Measurements from ENCODE around the gene ORAI3.
"Not testable (repeated sequence)": the region's sequence is repeated elsewhere in the genome, so short reads cannot be mapped to it uniquely, and the experiment has no call there.

Gene ORAI3

DNA sequence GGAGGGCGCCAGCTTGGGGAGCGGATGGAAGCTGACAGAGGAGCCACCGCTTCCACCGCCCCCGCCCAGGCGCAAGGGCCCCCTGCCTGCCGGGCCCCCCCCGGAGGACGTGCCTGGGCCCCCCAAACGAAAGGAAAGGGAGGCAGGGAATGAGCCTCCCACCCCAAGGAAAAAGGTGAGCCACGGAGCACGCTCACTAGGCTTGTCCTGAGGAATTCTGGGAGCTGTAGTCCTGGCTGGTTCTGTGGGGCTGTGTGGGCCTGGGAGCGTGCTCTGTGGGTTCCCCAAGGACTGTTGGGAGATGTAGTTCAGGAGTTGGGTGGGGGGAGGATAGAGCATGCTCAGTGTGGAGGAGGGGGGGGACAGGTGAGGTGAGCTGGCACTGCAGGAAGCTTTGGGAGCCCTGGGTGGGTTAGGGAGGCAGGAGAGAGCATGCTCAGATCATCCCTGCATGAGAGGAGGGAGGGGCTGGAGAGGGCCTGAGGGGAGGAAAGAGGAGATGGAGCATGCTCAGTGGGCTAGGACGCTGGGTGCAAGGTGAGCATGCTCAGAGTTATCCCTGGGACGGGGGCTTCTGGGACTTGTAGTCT lies 21.0 kb upstream of the ORAI3 start:
- TF ChIP-seq POLR2A (IDR thresholded peaks at IDR 0.05; ENCODE audit: low read depth, low read length), result no peak
- DNase-seq (ENCODE audit: insufficient read length, low spot score) (peak; percentile 73), FAIRE-seq (no peak)

DNA sequence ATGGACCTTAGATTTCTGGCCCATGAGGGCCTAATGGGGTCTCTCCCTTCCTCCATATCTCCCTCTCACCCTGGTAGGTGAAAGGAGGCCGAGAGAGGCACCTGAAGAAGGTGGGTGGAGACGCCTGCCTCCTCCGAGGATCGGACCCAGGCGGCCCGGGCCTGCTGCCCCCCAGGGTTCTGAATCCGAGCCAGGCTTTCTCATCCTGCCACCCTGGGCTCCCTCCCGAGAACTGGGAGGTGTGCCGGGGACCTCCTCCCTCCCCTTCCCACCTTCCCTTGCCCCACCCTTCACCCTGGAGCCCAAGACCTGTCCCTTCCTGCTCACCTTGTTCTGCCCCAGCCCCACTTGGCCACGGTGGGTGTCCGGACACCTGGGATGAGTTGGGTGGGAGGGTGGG lies 20.5 kb upstream of the ORAI3 start:
- DNase-seq (ENCODE audit: insufficient read length, low spot score), result no peak
- TF ChIP-seq POLR2A (IDR thresholded peaks at IDR 0.05; ENCODE audit: low read depth, low read length), result no peak
- FAIRE-seq, result no peak

DNA sequence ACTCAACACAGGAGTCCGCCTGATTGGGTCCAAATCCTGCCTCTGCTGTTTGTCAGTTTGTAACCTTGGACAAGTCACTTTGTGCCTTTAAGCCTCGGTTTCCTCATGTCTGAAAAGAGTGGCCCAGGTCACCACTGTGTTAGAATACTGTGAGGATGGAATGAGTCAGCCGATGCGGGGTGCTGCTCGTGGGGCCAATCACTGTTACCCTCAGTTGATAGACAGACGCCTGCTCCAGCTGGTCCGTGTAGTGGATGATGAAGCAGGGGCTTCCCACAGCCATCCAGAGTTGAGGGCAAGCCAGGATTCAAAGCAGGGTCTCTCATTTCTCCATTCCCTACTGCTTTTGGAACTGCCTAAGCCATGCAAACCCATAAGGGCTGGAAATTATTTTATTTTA lies 19.7 kb upstream of the ORAI3 start:
- FAIRE-seq, result no peak
- DNase-seq (ENCODE audit: insufficient read length, low spot score), result no peak
- TF ChIP-seq POLR2A (IDR thresholded peaks at IDR 0.05; ENCODE audit: low read depth, low read length), result no peak

DNA sequence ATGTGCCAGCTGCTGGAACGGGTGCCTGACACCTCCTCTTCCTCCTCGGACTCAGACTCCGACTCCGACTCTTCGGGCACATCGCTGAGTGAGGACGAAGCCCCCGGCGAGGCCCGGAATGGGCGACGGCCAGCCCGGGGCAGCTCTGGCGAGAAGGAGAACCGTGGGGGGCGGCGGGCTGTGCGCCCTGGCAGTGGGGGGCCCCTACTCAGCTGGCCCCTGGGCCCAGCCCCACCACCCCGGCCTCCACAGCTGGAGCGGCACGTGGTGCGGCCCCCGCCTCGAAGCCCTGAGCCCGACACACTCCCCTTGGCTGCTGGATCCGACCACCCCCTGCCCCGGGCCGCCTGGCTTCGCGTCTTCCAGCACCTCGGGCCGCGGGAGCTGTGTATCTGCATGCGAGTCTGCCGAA lies 18.7 kb upstream of the ORAI3 start:
- FAIRE-seq, result no peak

DNA sequence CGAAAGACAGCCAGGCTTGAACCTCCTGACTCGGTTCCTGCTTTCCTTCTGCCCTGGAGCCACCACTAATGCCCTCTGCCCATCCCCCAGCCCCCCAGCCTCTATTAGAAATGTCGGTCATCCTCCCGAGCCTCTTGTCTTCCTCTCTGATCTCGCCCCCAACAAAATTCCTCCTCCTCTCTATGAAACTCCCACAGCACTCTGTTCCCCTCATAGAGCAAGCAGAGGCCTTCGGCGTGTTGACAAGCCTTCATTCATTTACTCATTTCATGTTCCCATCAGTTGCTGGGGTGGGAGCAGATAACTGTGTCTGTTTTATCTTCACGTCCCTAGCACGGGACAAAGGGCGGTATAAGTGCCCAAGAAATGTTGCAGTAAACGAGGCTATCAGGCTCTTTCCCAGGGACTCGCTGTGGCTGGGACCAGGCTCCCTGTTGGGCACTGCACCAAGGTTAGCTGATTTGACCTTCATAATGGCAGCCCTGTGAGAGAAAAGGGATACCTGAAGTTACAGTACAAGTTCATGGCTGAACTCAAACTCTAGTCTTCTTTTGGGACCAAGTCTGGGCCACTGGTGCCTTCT lies 17.7 kb upstream of the ORAI3 start:
- no peak for TF ChIP-seq POLR2A (IDR thresholded peaks at IDR 0.05; ENCODE audit: low read depth, low read length)
- DNase-seq (ENCODE audit: insufficient read length, low spot score), result no peak
- FAIRE-seq, result no peak

More for the DNA sequence above, 18.7 kb upstream of the ORAI3 start:
- DNase-seq (ENCODE audit: insufficient read length, low spot score), result no peak
- TF ChIP-seq POLR2A (IDR thresholded peaks at IDR 0.05; ENCODE audit: low read depth, low read length), result no peak

DNA sequence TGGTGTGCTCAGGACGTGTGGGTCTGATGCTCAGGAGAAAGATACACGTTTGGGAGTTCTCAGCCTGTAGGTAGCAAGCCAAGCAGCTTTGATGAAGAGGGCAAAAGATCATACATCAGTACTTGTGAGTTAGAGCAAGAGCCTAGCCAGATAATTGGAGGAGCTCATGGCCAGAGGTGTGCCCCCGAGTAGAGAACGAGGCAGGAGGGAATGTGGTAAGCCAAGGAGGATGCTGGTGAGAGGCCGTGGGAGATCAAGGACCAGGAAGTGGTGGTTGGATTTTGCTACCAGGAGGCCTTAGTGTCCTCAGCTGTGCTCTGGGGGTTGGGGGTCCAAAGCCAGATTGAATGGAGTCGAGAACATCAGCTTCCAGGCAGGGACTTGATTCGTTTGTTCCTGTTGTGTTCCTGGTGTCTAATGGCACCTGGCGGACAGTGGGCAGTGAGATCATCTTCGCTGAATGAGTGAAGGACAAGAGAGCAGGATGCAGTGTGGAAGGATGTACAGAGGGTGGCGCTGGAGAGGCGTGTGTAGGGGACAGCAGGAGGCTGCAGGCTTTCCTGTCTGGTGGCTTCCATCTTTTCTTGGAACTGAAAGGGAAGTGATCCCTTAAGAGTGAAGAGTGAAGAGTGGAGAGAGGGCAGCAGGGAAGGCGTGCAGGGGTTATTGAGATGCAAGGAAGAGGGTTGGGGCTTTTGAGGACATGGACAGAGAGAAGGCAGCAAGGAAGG lies 13.9 kb upstream of the ORAI3 start:
- TF ChIP-seq POLR2A (IDR thresholded peaks at IDR 0.05; ENCODE audit: low read depth, low read length), result no peak
- DNase-seq (ENCODE audit: insufficient read length, low spot score) (peak; percentile 65), FAIRE-seq (no peak)

DNA sequence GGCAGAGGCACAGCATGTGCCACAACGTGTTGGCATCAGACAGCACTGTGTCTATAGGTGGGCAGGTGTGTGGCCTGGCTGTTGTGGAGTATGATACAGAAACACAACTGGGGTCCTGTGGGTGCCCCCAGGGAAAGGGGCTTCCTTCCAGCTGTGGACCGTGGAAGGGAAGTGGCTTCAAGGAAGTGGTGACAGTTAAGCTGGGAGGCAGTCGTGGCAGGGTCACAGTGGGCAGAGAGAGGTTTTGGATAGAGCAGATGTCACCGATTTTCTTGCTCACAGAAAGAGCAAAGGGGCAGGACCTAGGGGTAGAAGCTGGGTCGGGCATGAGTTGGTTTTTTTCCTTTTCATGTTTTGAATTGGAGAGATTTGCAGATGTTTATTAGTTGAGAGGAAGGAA lies 11.2 kb upstream of the ORAI3 start:
- no peak for TF ChIP-seq POLR2A (IDR thresholded peaks at IDR 0.05; ENCODE audit: low read depth, low read length)
- FAIRE-seq, result no peak
- DNase-seq (ENCODE audit: insufficient read length, low spot score), result no peak

DNA sequence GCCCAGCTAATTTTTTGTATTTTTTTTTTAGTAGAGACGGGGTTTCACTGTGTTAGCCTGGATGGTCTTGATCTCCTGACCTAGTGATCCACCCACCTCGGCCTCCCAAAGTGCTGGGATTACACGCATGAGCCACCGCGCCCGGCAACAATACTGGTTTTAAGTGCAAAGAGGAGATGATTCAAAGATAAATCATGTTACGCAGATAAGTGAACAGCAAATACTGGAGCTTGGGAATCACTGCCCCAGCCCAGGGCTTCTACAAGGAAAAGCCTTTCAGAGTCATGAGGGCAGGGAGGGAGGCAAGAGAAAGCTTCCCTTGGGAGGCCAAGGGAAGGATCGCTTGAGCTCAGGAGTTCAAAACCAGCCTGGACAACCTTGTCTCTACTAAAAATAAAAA lies 9.3 kb upstream of the ORAI3 start:
- FAIRE-seq; DNase-seq (ENCODE audit: insufficient read length, low spot score): not testable (repeated sequence)

DNA sequence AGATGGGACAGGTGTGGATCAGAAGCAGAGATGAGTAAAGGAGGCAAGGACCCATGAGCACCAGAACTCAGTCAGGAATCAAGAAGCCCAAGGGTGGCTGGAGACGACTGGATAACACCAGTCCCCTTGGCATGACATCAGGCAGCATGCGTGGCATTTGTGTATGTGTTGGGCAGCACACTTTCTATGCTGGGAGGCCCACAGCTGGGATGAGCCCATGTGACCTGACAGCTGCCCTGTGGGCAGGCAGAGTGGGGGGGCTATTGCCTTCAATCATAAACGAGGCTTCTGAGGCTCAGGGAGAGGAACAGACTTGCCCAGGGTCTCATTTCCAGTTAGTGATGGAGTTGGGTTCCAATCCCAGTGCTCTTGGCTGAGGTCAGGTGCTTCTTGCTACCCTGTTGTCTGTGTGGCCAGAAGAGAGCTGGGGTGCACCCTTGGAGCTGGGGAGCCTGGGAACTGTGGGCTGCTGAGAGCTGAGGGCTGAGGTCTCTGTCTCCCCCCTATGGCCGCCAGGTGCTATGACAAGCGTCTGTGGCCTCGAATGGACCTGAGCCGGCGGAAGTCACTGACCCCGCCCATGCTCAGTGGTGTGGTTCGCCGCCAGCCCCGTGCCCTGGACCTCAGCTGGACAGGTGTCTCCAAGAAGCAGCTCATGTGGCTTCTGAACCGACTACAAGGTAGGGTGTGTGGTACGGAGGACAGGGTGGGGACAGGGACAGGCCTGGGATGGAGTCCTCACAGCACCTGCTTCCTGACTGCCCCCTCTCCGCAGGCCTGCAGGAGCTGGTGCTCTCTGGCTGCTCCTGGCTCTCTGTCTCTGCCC lies 7.1 kb upstream of the ORAI3 start:
- FAIRE-seq (no peak), DNase-seq (ENCODE audit: insufficient read length, low spot score) (peak; percentile 76)
- TF ChIP-seq POLR2A (IDR thresholded peaks at IDR 0.05; ENCODE audit: low read depth, low read length), result no peak

DNA sequence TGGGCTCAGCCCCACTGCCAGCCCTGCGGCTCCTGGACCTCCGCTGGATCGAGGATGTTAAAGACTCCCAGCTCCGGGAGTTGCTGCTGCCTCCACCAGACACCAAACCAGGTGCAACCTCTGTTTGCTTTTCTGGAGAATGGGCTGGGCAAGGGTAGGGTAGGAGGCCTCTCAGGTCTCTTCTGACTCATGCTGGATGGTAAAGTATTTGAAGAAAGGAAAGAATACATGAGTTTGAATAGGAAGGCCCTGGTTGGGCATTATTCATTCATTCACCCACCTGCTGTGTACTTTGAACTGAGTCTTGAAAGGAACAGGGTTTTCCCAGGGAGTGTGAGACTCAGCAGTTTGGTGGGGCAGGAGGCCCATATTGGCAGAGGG lies 6.5 kb upstream of the ORAI3 start:
- DNase-seq (ENCODE audit: insufficient read length, low spot score) (no peak), FAIRE-seq (no peak)
- TF ChIP-seq POLR2A (IDR thresholded peaks at IDR 0.05; ENCODE audit: low read depth, low read length), result no peak

DNA sequence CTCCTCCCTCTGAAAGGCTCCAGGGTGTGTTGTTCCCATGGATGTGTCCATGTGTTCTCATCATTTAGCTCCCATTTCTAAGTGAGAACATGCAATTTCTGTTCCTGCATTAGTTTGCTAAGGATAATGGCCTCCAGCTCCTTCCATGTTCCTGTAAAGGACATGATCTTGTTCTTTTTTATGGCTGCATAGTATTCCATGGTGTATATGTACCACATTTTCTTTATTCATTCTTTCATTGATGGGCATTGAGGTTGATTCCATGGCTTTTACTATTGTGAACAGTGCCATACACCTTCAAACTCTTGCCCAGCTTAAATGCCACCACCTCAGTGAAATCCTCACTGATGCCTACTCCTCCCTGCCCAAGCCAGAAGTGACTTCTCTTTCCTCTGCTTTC lies 4.5 kb upstream of the ORAI3 start:
- no peak for TF ChIP-seq POLR2A (IDR thresholded peaks at IDR 0.05; ENCODE audit: low read depth, low read length)
- DNase-seq (ENCODE audit: insufficient read length, low spot score) (no peak), FAIRE-seq (no peak)

DNA sequence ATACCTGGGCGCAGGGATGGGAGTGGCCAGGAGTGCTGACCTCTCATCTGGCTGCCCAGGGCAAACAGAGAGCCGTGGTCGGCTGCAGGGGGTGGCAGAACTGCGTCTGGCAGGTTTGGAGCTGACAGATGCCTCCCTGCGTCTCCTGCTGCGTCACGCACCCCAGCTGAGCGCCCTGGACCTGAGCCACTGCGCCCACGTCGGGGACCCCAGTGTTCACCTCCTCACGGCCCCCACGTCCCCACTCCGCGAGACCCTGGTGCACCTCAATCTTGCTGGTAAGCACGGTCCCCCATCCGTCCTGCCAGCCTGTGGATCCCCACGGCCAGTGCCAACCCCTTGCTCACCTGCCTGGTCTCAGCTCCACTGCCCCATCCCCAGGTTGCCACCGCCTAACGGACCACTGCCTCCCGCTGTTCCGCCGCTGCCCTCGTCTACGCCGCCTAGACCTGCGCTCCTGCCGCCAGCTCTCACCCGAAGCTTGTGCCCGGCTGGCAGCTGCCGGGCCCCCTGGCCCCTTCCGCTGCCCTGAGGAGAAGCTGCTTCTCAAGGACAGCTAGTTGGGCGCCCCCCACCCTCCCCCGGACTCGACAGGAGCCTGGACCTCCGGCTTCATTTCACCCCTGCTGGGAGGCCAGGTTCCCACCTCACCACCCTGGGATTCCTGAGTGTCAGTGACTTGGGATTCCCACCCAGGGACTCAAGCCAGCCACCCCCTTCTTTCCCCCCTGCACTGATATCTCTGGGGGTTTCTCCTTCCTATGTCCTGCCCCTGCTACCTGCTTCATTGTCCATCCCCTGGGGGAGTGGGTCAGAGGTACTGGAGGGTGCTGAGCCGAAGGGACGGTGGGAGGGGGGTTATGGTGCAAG lies 2.0 kb upstream of the ORAI3 start:
- no peak for TF ChIP-seq POLR2A (IDR thresholded peaks at IDR 0.05; ENCODE audit: low read depth, low read length)
- no peak for FAIRE-seq
- no peak for DNase-seq (ENCODE audit: insufficient read length, low spot score)

DNA sequence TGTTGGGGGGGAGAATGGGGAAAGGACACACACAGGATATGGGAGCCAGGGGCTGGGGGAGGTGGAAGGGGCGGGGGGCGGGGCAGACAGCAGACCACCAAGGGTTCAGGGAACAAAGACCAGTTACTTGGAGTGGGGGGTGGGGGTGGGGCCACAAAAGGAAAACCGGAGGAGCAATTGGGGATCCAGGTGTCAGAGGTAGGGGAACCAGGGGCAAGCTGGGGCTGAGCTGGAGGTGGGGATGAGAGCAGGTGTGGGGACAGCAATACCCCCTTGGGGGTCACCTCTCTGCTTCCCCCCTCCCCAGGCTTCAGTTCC lies 1.4 kb upstream of the ORAI3 start:
- FAIRE-seq (no peak), DNase-seq (ENCODE audit: insufficient read length, low spot score) (no peak)
- TF ChIP-seq POLR2A (IDR thresholded peaks at IDR 0.05; ENCODE audit: low read depth, low read length), result no peak

All from H54 (cell line).